ENCODE data around the gene MLEC.

Gene MLEC, protein sequence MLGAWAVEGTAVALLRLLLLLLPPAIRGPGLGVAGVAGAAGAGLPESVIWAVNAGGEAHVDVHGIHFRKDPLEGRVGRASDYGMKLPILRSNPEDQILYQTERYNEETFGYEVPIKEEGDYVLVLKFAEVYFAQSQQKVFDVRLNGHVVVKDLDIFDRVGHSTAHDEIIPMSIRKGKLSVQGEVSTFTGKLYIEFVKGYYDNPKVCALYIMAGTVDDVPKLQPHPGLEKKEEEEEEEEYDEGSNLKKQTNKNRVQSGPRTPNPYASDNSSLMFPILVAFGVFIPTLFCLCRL

DNA sequence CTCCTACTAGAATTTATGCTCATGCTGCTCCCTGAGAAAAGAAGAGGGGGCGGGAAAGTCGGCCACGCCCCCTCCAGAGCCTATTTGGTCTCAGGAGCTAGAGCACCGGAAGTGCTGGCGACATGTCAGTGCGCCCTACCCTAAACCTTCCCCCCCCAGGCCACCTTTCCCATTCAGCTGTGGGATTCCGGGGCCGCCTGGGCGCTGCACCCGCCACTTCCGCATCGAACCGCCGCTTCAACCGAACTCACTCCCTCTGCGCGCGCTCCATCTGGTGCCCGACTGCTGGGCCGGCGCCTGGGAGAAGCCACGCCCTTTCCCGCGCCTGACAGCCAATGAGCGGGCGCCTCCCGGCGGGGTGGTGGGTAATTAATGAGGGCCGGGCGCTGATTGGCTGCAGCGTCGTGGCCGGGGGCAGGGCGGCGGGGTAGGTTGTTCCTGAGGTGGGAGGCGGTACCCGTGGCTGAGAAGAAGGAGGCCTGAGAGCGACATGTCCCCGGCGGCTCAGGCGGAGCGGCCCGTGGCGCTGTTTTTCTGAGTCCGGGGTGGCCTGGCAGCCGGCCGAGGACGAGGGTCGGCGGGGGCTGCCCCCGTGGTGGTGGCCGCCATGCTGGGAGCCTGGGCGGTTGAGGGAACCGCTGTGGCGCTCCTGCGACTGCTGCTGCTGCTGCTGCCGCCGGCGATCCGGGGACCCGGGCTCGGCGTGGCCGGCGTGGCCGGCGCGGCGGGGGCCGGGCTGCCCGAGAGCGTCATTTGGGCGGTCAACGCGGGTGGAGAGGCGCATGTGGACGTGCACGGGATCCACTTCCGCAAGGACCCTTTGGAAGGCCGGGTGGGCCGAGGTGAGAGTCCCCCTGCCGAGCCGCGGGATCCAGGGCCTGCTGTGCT is at the start of gene MLEC:
Gene MLEC (plus strand): TSS at position 460 of the 888 bp plus-strand sequence. CDS start 148 bp downstream, at position 608.
- TF ChIP-seq, protein P1, sequence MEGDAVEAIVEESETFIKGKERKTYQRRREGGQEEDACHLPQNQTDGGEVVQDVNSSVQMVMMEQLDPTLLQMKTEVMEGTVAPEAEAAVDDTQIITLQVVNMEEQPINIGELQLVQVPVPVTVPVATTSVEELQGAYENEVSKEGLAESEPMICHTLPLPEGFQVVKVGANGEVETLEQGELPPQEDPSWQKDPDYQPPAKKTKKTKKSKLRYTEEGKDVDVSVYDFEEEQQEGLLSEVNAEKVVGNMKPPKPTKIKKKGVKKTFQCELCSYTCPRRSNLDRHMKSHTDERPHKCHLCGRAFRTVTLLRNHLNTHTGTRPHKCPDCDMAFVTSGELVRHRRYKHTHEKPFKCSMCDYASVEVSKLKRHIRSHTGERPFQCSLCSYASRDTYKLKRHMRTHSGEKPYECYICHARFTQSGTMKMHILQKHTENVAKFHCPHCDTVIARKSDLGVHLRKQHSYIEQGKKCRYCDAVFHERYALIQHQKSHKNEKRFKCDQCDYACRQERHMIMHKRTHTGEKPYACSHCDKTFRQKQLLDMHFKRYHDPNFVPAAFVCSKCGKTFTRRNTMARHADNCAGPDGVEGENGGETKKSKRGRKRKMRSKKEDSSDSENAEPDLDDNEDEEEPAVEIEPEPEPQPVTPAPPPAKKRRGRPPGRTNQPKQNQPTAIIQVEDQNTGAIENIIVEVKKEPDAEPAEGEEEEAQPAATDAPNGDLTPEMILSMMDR (conservative IDR thresholded peaks at IDR 0.05; ENCODE audit: control insufficient read depth, insufficient read depth, low read depth, low read length): no peak
- H3K4me3 ChIP-seq (ENCODE audit: control insufficient read depth, low read depth, low read length): peak within 1 kb of the TSS; percentile 79
- peak; percentile 94 for DNase-seq (ENCODE audit: low read depth)

DNA sequence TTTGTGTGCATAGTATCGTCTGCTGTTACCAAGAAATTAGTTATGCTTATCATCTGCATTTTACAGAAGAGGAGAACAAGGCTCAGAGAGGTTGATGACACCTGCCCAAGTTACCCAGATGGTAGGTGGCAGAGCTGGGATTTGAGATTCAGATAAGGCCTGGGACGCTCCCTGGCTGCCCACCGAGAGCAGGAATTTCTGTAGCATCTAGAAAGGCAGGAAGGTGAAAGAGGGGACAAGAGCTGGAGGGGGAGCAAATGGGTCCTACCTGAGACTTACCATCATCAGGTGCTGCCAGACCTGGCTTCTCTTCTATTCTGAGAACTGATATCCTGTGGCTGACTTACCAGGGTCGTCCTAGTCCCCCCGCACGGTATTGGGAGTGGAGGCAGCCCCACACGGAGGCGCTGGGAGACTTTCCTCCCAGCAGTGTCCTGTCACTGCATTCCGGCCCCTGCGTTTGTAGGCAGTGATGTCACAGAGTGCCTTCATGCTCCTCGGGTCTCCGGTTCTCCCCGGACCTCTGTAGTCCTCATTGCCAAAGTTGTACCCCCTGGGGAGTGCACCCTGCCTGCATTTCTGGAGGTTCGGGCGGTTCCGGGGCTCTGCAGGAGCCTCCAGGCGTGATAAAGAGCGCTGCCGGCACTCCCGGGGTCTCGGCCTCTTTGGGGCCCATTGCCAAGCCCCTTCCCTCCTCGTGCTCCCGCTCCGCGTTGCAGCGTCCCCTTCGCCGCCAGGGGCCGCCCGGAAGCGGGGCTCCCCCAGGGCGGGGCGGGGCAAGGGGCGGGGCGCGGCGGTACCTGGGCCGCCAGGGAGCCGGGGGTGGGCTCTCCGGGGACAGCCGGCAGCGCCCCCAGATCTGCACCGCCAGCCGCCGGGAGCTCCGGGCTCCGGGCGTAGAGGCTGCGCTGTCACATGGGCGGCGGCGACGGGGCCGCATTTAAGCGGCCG is 46.9 kb upstream of the MLEC start, which contains the start of gene CABP1:
Gene CABP1 (plus strand): TSS at position 856 of the 951 bp plus-strand sequence. CDS start 60 bp downstream, at position 916.
- TF ChIP-seq, protein P1 (conservative IDR thresholded peaks at IDR 0.05; ENCODE audit: control insufficient read depth, insufficient read depth, low read depth, low read length): no peak
- no peak for DNase-seq (ENCODE audit: low read depth)
- H3K4me3 ChIP-seq (ENCODE audit: control insufficient read depth, low read depth, low read length): no peak within 1 kb of the TSS

DNA sequence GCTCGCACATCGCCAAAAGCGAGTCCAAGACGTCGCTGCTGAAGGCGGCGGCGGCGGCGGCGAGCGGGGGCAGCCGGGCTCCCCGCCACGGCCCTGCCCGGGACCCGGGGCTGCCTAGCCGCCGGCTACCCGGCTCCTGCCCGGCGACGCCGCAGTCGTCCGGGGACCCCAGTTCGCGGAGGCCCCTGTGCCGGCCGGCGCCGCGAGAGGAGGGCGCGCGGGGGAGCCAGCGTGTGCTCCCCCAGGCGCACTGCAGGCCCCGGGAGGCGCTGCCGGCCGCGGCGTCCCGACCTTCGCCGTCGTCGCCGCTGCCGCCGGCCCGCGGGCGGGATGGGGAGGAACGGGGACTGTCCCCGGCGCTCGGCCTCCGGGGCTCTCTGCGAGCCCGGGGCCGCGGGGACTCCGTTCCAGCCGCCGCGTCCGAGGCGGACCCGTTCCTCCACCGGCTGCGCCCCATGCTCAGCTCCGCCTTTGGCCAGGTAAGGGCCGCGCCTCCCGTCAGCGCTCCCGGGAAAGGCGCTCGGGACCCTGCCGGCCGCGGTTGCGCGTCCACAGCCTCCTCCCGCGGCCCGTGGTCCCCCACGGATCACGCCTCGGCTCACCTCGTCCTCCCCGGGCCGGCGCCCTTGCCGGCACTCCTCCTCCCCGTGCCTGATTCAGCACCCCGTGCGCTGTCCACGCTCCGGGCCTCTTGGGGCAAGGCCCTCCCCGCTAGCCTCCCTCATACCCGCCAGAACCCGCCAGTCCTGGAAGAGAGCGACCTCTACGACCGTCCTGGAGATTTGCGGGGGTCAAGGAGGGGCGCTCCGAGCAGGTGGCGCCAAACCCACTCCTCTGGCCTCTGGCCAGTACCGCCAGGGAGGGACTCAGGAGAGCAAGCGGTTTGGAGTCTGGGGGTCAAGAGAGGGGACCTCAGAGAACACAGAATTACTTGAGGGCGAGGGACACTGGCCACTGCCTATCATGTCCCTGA is 45.8 kb upstream of the MLEC start:
- H3K4me3 ChIP-seq (ENCODE audit: control insufficient read depth, low read depth, low read length): no peak overlapping the region
- DNase-seq (ENCODE audit: low read depth): peak; percentile 40

DNA sequence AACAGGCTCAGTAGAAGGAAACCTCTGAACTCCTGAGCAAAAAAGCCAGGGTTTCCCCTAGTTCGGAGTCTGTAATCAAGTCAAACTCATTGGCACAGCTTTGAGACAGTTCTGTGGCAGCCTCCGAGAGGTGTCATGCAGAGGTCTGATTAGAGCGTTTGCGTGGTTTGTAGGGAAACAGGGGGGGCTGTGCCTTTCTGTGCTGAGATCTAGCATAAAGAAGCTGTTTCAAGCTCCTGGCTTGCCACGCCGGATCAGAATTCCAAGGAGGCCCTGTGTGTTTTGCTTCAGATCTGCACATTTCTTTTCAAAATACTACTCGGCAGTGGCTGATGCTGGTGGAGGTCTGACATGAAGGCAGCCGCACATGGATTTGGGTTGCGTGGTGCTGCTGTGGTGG is 44.8 kb upstream of the MLEC start:
- TF ChIP-seq, protein P1 (conservative IDR thresholded peaks at IDR 0.05; ENCODE audit: control insufficient read depth, insufficient read depth, low read depth, low read length): no peak
- DNase-seq (ENCODE audit: low read depth): no peak
- H3K4me3 ChIP-seq (ENCODE audit: control insufficient read depth, low read depth, low read length): no peak overlapping the region

More for the DNA sequence above, 45.8 kb upstream of the MLEC start:
- TF ChIP-seq, protein P1 (conservative IDR thresholded peaks at IDR 0.05; ENCODE audit: control insufficient read depth, insufficient read depth, low read depth, low read length): no peak

DNA sequence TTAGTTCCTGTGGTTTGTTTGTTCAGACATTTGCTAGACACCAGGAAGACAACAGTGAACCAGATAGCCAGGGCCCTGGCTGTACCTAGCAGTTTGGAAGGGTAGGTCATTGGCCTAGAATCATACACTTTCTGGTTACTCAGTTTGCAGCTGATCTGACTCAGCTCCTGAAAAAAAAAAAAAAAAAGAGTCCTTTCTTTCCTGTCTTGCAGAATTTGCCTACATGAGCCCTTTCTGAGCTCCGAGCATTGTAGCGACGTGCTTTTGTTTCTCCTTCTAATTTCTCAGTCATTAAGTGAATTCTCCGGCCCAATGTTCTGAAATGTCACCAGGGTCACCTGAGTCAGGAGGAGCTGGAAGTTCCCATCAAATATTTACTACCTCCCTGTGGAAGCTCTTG is 44.1 kb upstream of the MLEC start:
- TF ChIP-seq, protein P1 (conservative IDR thresholded peaks at IDR 0.05; ENCODE audit: control insufficient read depth, insufficient read depth, low read depth, low read length): no peak
- DNase-seq (ENCODE audit: low read depth): peak; percentile 14
- no peak overlapping the region for H3K4me3 ChIP-seq (ENCODE audit: control insufficient read depth, low read depth, low read length)
